Vagina (tissue), 2 donors: ENCODE data around the gene SPOCD1.

Experiments used
- CTCF ChIP-seq, 3 experiments: fragments of 450-650 bp in 2 of 3; fragments of 200-600 bp in 1 of 3; sonication (generic) in 1 of 3; IDR thresholded peaks; one replicate each; pipeline ENCODE4 v1.5.1; 2017 to 2019; ENCODE audit warnings: antibody characterized with exemption in 3 of 3, mild to moderate bottlenecking in 2 of 3, moderate library complexity in 2 of 3
- POLR2A ChIP-seq, 2 donors: fragments of 450-650 bp; IDR thresholded peaks; one replicate each; pipeline ENCODE4 v1.6.1; 2017; ENCODE audit warnings: antibody characterized with exemption in 2 of 2, mild to moderate bottlenecking in 2 of 2, moderate library complexity in 2 of 2
- POLR2AphosphoS5 ChIP-seq, 2 donors: sonication (generic); formaldehyde crosslinking; IDR thresholded peaks; one replicate each; pipeline ENCODE4 v1.9.0; 2017; ENCODE audit warnings: antibody characterized with exemption in 2 of 2, mild to moderate bottlenecking in 2 of 2, low read depth in 1 of 2; ENCODE audit not compliant: insufficient read depth in 1 of 2

- TF ChIP-seq POLR2A (IDR thresholded peaks at IDR 0.05) (no peak), CTCF (IDR thresholded peaks at IDR 0.05) (no peak), POLR2AphosphoS5 (IDR thresholded peaks at IDR 0.05; ENCODE audit: insufficient read depth in 1 of 2, low read depth in 1 of 2) (no peak)
These were observed 13.3 kb upstream of the SPOCD1 start for GRCh38 chr1:31828926-31829690.
